ENCODE measurements around the gene HS6ST2. TPM values are rescaled to one million over a fixed set of nuclear protein-coding genes. Genes with fewer than 3 reads are reported as not detected.

HS6ST2 gene
- total RNA-seq, 1 experiment from 2014 or later: 0.26 TPM

DNA sequence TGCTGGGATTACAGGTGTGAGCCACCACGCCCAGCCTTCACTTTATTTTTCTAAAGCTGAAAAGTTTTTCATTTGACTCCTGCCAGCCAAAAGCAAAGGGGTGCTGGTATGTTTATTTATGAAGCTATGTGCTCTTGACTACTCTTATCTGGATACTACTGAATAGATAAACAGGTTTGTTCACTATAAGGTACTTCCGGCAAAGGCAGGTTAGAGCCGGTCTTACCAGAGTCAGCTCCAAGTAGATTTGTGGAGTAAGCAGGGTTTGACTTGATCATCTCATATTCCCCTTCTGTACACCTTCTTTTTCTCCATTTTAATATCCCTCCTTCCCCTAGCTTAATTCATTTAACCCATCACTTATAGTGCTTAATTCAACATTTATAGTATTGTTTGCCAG is 294.2 kb downstream of the HS6ST2 start:
- no peaks in the 10 kb centered on the region for H3K36me3 ChIP-seq (ENCODE audit: control insufficient read depth, insufficient read depth, low read length)
- no peak overlapping the region for H3K27ac ChIP-seq (ENCODE audit: low read length)
- no peak overlapping the region for H3K4me3 ChIP-seq (ENCODE audit: low read depth in 2 of 2, low read length in 2 of 2)
- no TSS peak for BruUV-seq (replicated peaks)
- no peaks in the 10 kb centered on the region for H3K4me1 ChIP-seq (ENCODE audit: control insufficient read depth, insufficient read depth, low read length)
- TF ChIP-seq, protein P1, sequence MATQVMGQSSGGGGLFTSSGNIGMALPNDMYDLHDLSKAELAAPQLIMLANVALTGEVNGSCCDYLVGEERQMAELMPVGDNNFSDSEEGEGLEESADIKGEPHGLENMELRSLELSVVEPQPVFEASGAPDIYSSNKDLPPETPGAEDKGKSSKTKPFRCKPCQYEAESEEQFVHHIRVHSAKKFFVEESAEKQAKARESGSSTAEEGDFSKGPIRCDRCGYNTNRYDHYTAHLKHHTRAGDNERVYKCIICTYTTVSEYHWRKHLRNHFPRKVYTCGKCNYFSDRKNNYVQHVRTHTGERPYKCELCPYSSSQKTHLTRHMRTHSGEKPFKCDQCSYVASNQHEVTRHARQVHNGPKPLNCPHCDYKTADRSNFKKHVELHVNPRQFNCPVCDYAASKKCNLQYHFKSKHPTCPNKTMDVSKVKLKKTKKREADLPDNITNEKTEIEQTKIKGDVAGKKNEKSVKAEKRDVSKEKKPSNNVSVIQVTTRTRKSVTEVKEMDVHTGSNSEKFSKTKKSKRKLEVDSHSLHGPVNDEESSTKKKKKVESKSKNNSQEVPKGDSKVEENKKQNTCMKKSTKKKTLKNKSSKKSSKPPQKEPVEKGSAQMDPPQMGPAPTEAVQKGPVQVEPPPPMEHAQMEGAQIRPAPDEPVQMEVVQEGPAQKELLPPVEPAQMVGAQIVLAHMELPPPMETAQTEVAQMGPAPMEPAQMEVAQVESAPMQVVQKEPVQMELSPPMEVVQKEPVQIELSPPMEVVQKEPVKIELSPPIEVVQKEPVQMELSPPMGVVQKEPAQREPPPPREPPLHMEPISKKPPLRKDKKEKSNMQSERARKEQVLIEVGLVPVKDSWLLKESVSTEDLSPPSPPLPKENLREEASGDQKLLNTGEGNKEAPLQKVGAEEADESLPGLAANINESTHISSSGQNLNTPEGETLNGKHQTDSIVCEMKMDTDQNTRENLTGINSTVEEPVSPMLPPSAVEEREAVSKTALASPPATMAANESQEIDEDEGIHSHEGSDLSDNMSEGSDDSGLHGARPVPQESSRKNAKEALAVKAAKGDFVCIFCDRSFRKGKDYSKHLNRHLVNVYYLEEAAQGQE (IDR thresholded peaks at IDR 0.05; ENCODE audit: insufficient read depth in 1 of 2, low read depth in 2 of 2, low read length in 1 of 2): no peak
- TF ChIP-seq TCF7L2 (IDR thresholded peaks at IDR 0.05; ENCODE audit: low read depth, low read length) (no peak), POLR2AphosphoS5 (IDR thresholded peaks at IDR 0.05; ENCODE audit: low read depth, low read length) (no peak), SIN3A (IDR thresholded peaks at IDR 0.05; ENCODE audit: borderline replicate concordance, insufficient read depth, low read depth, low read length) (no peak)
- TF ChIP-seq, protein P2, sequence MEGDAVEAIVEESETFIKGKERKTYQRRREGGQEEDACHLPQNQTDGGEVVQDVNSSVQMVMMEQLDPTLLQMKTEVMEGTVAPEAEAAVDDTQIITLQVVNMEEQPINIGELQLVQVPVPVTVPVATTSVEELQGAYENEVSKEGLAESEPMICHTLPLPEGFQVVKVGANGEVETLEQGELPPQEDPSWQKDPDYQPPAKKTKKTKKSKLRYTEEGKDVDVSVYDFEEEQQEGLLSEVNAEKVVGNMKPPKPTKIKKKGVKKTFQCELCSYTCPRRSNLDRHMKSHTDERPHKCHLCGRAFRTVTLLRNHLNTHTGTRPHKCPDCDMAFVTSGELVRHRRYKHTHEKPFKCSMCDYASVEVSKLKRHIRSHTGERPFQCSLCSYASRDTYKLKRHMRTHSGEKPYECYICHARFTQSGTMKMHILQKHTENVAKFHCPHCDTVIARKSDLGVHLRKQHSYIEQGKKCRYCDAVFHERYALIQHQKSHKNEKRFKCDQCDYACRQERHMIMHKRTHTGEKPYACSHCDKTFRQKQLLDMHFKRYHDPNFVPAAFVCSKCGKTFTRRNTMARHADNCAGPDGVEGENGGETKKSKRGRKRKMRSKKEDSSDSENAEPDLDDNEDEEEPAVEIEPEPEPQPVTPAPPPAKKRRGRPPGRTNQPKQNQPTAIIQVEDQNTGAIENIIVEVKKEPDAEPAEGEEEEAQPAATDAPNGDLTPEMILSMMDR (IDR thresholded peaks at IDR 0.05): no peak
- H3K9me3 ChIP-seq (ENCODE audit: control insufficient read depth, insufficient read depth, low read depth, low read length): no peaks in the 10 kb centered on the region
- DNase-seq (ENCODE audit: low read depth, low spot score) (no peak), ATAC-seq (no peak)
- POLR2A ChIA-PET: no interaction called here
- in situ Hi-C loops (cut with HindIII; ENCODE audit: low pct_unique_long_range_greater_than_20kb, low sequenced_read_pairs) (no loop called here), intact Hi-C loops (cut with micrococcal nuclease; ENCODE audit: unreplicated experiment) (no loop called here)
- CTCF ChIA-PET: no interaction called here
- no peaks in the 10 kb centered on the region; the same call in 1 of the 2 replicates for H3K27me3 ChIP-seq (ENCODE audit: control insufficient read depth, insufficient read depth, low read length)

DNA sequence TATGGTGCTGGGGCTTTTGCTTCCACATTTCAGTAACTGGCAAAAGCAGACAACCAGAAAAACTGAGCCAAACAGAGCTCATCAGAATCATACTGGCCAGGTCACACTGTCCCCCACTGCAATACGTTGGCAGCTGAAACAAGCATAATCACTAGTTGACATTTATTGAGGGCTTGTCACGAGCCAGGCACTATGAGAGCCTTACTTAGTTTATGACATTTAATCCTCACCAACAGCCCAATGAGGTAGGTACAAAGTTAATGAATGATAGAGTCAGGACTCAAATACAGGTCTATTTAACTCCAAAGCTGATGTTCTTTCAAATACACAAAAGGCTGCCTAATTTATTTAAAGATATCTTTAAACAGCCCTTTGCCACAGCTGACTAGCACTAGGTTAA is 295.6 kb downstream of the HS6ST2 start:
- CTCF ChIA-PET: no interaction called here

More for the DNA sequence above, 295.6 kb downstream of the HS6ST2 start:
- POLR2A ChIA-PET: no interaction called here
- H3K27me3 ChIP-seq (ENCODE audit: control insufficient read depth, insufficient read depth, low read length): no peaks in the 10 kb centered on the region; the same call in 1 of the 2 replicates
- no peak for ATAC-seq
- in situ Hi-C loops (cut with HindIII; ENCODE audit: low pct_unique_long_range_greater_than_20kb, low sequenced_read_pairs) (no loop called here), intact Hi-C loops (cut with micrococcal nuclease; ENCODE audit: unreplicated experiment) (no loop called here)
- H3K36me3 ChIP-seq (ENCODE audit: control insufficient read depth, insufficient read depth, low read length): no peaks in the 10 kb centered on the region
- H3K4me1 ChIP-seq (ENCODE audit: control insufficient read depth, insufficient read depth, low read length): no peaks in the 10 kb centered on the region
- no peak overlapping the region for H3K4me3 ChIP-seq (ENCODE audit: low read depth in 2 of 2, low read length in 2 of 2)
- no peaks in the 10 kb centered on the region for H3K9me3 ChIP-seq (ENCODE audit: control insufficient read depth, insufficient read depth, low read depth, low read length)
- TF ChIP-seq POLR2AphosphoS5 (IDR thresholded peaks at IDR 0.05; ENCODE audit: low read depth, low read length) (no peak), TCF7L2 (IDR thresholded peaks at IDR 0.05; ENCODE audit: low read depth, low read length) (no peak)
- TF ChIP-seq, protein P1 (IDR thresholded peaks at IDR 0.05; ENCODE audit: insufficient read depth in 1 of 2, low read depth in 2 of 2, low read length in 1 of 2): no peak
- no TSS peak for BruUV-seq (replicated peaks)
- DNase-seq (ENCODE audit: low read depth, low spot score): no peak
- no peak overlapping the region for H3K27ac ChIP-seq (ENCODE audit: low read length)
